ENCODE results near the gene SUPT4H1.
A peak's percentile ranks its signal among the peaks of the same experiment; 100 is the strongest.

SUPT4H1 gene

DNA sequence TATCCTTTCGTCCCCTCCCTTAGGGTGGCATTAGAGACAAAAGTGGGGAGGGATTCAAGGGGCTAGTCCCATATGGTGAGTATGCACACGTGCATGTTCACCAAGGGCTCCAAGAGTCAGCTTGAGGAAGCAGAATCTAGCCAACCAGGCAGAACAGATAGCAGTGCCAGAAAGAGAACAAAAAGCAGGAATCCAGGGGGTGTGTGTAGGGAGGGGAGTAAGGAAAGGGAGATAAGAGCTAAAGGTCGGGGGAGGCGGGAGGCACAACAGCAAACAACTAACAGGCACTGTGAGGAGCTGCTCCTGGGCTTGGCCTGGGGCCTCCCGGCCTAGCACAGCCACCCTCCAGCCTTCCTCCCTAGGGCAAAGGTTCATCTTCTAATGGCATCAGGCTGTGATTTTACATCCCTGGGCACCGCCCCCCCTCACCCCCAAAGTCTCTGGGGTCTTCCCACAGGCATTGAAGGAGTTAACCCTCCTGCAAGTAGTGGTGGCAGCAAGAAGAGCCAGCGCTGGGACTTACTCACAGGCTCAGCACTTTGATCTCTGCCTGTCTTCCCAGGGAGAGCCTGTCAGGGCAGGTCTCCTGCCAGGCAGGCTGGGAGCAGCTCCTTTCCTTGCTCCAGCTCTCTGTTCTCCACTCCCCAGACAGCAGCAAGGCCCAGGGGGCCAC, 12.4 kb upstream of the SUPT4H1 start:
- CTCF ChIA-PET: interaction anchor here (0.7 to 1.4 kb wide), 6 partner anchors 8 to 71 kb away, joined by 3 to 5 read pairs (median 4); no protein-coding TSS in a partner anchor
- H3K27ac ChIP-seq (ENCODE audit: insufficient read depth in 1 of 2, low read depth in 1 of 2, low read length in 2 of 2, poor library complexity in 1 of 2, severe bottlenecking in 2 of 2): peak overlapping the region in 1 of 2 experiments; percentile 68

DNA sequence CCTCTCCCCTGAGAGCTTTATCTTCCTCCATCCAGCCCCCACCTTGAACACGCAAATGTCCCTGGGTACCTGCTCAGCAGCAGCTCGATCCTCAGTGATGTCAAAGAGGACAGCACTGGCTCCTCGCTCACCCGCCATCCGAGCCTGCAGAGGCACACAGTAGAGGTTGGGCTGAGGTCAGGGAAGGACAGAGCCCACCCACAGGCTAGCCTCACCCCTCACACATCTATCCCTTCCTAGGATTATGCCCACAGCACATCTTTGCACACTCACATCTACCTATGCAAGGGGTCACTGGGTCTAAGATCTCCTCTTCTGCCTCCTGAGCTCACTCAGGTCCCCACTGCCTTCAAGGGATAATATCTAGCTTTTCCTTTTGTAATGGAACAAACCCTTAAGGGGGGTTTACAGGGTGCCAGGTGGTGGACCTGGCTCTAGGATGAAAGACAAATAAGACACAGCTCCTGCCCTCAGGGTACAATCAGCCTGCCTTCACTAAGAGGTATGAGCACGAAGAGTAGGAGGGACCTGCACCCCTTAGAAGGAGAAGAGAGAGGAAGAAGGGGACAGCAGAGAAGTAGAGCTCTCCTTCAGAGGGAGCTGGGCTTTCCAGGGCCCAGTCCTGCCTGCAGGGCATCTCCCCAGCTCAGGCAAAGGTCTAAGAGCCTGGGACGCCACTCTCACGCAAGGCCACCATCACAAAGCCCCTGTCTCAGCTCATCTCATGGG, 11.6 kb upstream of the SUPT4H1 start:
- WGBS (ENCODE audit: insufficient coverage): 98% methylated on average over 6 of the region's 8 CpGs
- H3K36me3 ChIP-seq (ENCODE audit: control insufficient read depth in 4 of 4, insufficient read depth in 4 of 4, low read length in 3 of 4): peaks cover 0 to 2% (median 0%) of the 10 kb centered on the region in 4 experiments
- no peak overlapping the region for H3K4me3 ChIP-seq (ENCODE audit: control insufficient read depth in 1 of 7, extremely low read depth in 1 of 7, insufficient read depth in 4 of 7, low read depth in 2 of 7, low read length in 6 of 7)
- H3K4me1 ChIP-seq (ENCODE audit: control extremely low read depth in 1 of 4, control insufficient read depth in 4 of 4, insufficient read depth in 4 of 4, low read length in 3 of 4): no peaks in the 10 kb centered on the region
- no peak for DNase-seq
- ChIA-PET POLR2A (no interaction called here), CTCF (interaction anchor here (0.7 to 1.7 kb wide), 9 partner anchors 8 to 72 kb away, joined by 3 to 6 read pairs (median 3); partner anchors contain the start of gene RNF43)
- no peaks in the 10 kb centered on the region for H3K27me3 ChIP-seq (replicated peaks in 2 of 5; ENCODE audit: control insufficient read depth in 4 of 5, insufficient read depth in 5 of 5, low read length in 4 of 5)
- H3K9me3 ChIP-seq (ENCODE audit: control extremely low read depth in 1 of 5, control insufficient read depth in 4 of 5, insufficient read depth in 2 of 5, low read depth in 1 of 5, low read length in 4 of 5): no peaks in the 10 kb centered on the region
- H3K27ac ChIP-seq (ENCODE audit: insufficient read depth in 1 of 2, low read depth in 1 of 2, low read length in 2 of 2, poor library complexity in 1 of 2, severe bottlenecking in 2 of 2): no peak overlapping the region

More for the DNA sequence above, 12.4 kb upstream of the SUPT4H1 start:
- DNase-seq: no peak
- no peak overlapping the region for H3K4me3 ChIP-seq (ENCODE audit: control insufficient read depth in 1 of 7, extremely low read depth in 1 of 7, insufficient read depth in 4 of 7, low read depth in 2 of 7, low read length in 6 of 7)
- H3K27me3 ChIP-seq (replicated peaks in 2 of 5; ENCODE audit: control insufficient read depth in 4 of 5, insufficient read depth in 5 of 5, low read length in 4 of 5): no peaks in the 10 kb centered on the region
- H3K9me3 ChIP-seq (ENCODE audit: control extremely low read depth in 1 of 5, control insufficient read depth in 4 of 5, insufficient read depth in 2 of 5, low read depth in 1 of 5, low read length in 4 of 5): no peaks in the 10 kb centered on the region
- H3K36me3 ChIP-seq (ENCODE audit: control insufficient read depth in 4 of 4, insufficient read depth in 4 of 4, low read length in 3 of 4): peaks cover 0 to 1% (median 0%) of the 10 kb centered on the region in 4 experiments
- no peaks in the 10 kb centered on the region for H3K4me1 ChIP-seq (ENCODE audit: control extremely low read depth in 1 of 4, control insufficient read depth in 4 of 4, insufficient read depth in 4 of 4, low read length in 3 of 4)
- POLR2A ChIA-PET: no interaction called here
- WGBS (ENCODE audit: insufficient coverage): 95% methylated on average over 7 of the region's 7 CpGs

DNA sequence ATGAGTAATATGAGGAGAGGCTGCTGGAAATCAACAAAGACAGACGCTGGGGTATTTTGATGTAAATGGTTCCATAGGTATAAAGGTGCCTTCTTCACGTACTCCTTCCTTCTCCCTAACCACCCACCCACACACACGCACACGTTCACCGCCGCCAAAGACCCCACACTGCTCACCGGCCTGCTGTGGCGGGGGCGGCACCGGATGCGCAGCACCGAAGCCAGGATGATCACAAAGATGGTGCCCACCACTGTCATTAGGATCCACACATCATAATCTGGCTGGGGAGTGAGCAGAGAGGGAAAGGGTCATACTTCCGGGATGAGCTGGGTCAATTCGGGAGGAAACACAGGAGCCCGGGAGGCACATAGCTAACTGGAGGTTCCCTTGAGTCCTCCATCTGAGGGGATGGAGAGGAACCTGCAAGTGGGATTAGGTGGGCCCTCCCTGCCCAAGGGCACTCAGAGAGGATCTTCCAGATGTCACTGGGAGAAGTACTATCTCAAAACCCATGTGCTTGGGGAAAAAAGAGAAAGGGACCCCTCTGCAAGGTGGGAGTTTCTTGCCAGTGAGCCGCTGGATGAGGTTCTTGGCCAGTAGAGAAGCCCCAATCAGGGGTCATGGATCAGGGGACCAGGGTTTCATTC, 10.5 kb upstream of the SUPT4H1 start:
- Histone ChIP-seq H3K36me3 (ENCODE audit: control insufficient read depth in 4 of 4, insufficient read depth in 4 of 4, low read length in 3 of 4) (peaks cover 0 to 13% (median 0%) of the 10 kb centered on the region in 4 experiments), H3K4me1 (ENCODE audit: control extremely low read depth in 1 of 4, control insufficient read depth in 4 of 4, insufficient read depth in 4 of 4, low read length in 3 of 4) (no peaks in the 10 kb centered on the region), H3K4me3 (ENCODE audit: control insufficient read depth in 1 of 7, extremely low read depth in 1 of 7, insufficient read depth in 4 of 7, low read depth in 2 of 7, low read length in 6 of 7) (no peak overlapping the region), H3K9me3 (ENCODE audit: control extremely low read depth in 1 of 5, control insufficient read depth in 4 of 5, insufficient read depth in 2 of 5, low read depth in 1 of 5, low read length in 4 of 5) (no peaks in the 10 kb centered on the region), H3K27ac (ENCODE audit: insufficient read depth in 1 of 2, low read depth in 1 of 2, low read length in 2 of 2, poor library complexity in 1 of 2, severe bottlenecking in 2 of 2) (no peak overlapping the region), H3K27me3 (replicated peaks in 2 of 5; ENCODE audit: control insufficient read depth in 4 of 5, insufficient read depth in 5 of 5, low read length in 4 of 5) (no peaks in the 10 kb centered on the region)
- 99% methylated on average over 10 of the region's 16 CpGs for WGBS (ENCODE audit: insufficient coverage)
- ChIA-PET POLR2A (no interaction called here), CTCF (interaction anchor here (0.7 to 1.7 kb wide), 8 partner anchors 7 to 112 kb away, joined by 3 to 6 read pairs (median 3); partner anchors contain the start of gene RNF43)
- DNase-seq: no peak

DNA sequence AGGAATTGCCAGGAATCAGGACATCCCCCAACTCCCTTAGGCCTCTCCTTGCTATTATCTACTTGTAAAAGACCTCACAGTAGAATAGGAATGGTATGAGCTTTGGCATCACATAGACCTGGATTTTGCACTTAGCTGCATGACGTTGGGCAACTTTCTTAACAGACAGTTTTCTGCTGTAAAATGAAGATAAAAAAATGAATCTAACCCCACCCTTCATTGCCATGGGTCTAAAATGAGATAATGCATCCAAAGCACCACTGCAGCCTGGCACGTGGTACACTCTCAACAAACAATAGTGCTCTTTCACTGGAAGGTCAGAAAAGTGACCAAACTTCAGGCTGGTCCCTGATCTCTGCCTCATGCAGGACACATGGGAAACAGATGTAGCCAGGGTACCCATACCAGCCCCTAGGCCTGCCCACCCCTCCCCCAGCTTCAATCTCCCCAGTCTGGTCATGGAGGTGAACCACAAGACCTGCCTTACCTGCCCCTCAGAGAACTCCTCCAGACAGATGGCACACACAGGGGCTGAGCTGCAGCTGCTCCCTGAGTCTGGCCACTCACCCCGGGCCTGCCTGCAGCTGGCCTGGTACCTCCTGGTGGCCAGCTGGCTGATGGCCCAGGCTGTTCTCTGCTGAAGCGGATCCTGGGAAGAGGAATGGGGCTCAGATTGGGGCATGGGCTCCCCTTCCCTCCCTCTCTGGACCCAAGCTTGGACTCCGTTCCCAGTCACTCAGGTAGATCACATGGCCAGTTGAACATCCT, 8.5 kb upstream of the SUPT4H1 start:
- no peak overlapping the region for H3K27ac ChIP-seq (ENCODE audit: insufficient read depth in 1 of 2, low read depth in 1 of 2, low read length in 2 of 2, poor library complexity in 1 of 2, severe bottlenecking in 2 of 2)
- ChIA-PET CTCF (interaction anchor here (1.4 to 2.2 kb wide), 3 partner anchors 9 to 57 kb away, joined by 3 to 6 read pairs (median 5); partner anchors contain the start of gene RNF43), POLR2A (interaction anchor here (1.1 kb wide), 1 partner anchor 29 kb away, joined by 4 read pairs; no protein-coding TSS in a partner anchor)
- no peaks in the 10 kb centered on the region for H3K27me3 ChIP-seq (replicated peaks in 2 of 5; ENCODE audit: control insufficient read depth in 4 of 5, insufficient read depth in 5 of 5, low read length in 4 of 5)
- peak in 1 of 3 donors; percentile 37 for DNase-seq
- no peaks in the 10 kb centered on the region for H3K4me1 ChIP-seq (ENCODE audit: control extremely low read depth in 1 of 4, control insufficient read depth in 4 of 4, insufficient read depth in 4 of 4, low read length in 3 of 4)
- no peaks in the 10 kb centered on the region for H3K9me3 ChIP-seq (ENCODE audit: control extremely low read depth in 1 of 5, control insufficient read depth in 4 of 5, insufficient read depth in 2 of 5, low read depth in 1 of 5, low read length in 4 of 5)
- peaks cover 0 to 15% (median 0%) of the 10 kb centered on the region in 4 experiments for H3K36me3 ChIP-seq (ENCODE audit: control insufficient read depth in 4 of 4, insufficient read depth in 4 of 4, low read length in 3 of 4)
- 90% methylated on average over 3 of the region's 5 CpGs for WGBS (ENCODE audit: insufficient coverage)
- no peak overlapping the region for H3K4me3 ChIP-seq (ENCODE audit: control insufficient read depth in 1 of 7, extremely low read depth in 1 of 7, insufficient read depth in 4 of 7, low read depth in 2 of 7, low read length in 6 of 7)

DNA sequence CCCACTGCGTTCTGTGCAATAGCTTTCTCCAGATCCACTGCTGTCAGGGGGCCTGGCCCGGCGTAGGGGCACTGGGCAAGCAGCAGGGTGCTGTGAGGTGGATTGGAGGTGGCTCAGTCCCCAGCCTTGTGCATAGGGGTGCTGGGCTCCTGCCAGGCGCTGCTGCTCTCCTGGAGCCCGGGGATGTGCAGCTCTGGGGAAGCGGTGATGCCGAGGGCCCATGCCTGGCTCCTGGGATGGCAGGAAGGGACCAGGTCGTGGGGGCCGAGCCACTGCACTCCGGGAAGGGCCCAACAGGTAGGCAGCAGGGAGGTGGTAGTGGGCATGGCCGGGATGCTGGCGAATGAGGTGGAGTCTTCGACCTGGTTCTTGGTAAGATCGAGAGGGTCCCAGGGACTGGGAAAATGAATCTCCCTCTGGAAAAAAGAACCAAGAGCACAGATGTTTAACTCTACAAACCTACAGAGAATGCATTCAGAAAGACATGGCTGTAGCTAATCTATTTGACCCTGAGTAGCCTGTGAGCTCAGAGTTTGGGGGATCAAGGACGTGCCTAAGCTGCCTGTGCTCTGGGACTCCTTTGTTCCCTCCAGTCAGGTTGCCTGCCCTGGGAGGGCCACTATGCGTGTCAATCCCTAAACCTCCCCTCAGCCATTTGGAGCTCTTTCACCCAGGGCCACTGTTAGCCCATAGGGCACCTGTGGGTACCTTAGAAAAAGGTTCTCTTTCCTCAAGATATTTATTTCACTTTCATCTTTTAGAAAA, 6.6 kb upstream of the SUPT4H1 start:
- Histone ChIP-seq H3K9me3 (ENCODE audit: control extremely low read depth in 1 of 5, control insufficient read depth in 4 of 5, insufficient read depth in 2 of 5, low read depth in 1 of 5, low read length in 4 of 5) (no peaks in the 10 kb centered on the region), H3K36me3 (ENCODE audit: control insufficient read depth in 4 of 4, insufficient read depth in 4 of 4, low read length in 3 of 4) (peaks cover 0 to 15% (median 0%) of the 10 kb centered on the region in 4 experiments), H3K4me3 (ENCODE audit: control insufficient read depth in 1 of 7, extremely low read depth in 1 of 7, insufficient read depth in 4 of 7, low read depth in 2 of 7, low read length in 6 of 7) (no peak overlapping the region), H3K27me3 (replicated peaks in 2 of 5; ENCODE audit: control insufficient read depth in 4 of 5, insufficient read depth in 5 of 5, low read length in 4 of 5) (no peaks in the 10 kb centered on the region), H3K27ac (ENCODE audit: insufficient read depth in 1 of 2, low read depth in 1 of 2, low read length in 2 of 2, poor library complexity in 1 of 2, severe bottlenecking in 2 of 2) (no peak overlapping the region), H3K4me1 (ENCODE audit: control extremely low read depth in 1 of 4, control insufficient read depth in 4 of 4, insufficient read depth in 4 of 4, low read length in 3 of 4) (peaks cover 0 to 9% (median 2%) of the 10 kb centered on the region in 4 experiments)
- ChIA-PET CTCF (interaction anchor here (1.0 to 1.5 kb wide), 2 partner anchors 10 to 59 kb away, joined by 3 to 4 read pairs; partner anchors contain the start of gene RNF43), POLR2A (no interaction called here)
- 98% methylated on average over 15 of the region's 16 CpGs for WGBS (ENCODE audit: insufficient coverage)
- DNase-seq: no peak
